GM20000 (cell line): ENCODE measurements around the gene MAL.

Source experiments
- DNase-seq: peaks from one replicate; pipeline ENCODE4 v3.0.0; 2012; ENCODE audit warnings: low spot score
- TF ChIP-seq, protein P1 (sequence below): IDR thresholded peaks from 2 replicates; pipeline ENCODE4 v1.5.1; 2012; ENCODE audit warnings: mild to moderate bottlenecking, control low read depth; ENCODE audit errors: extremely low read depth, missing control alignments

Gene MAL

GRCh38 chr2:95025406-95026319, at the start of gene MAL:
Gene MAL (plus strand): TSS chr2:95025708. CDS start chr2:95025793, 85 bp downstream.
- TF ChIP-seq, protein P1, sequence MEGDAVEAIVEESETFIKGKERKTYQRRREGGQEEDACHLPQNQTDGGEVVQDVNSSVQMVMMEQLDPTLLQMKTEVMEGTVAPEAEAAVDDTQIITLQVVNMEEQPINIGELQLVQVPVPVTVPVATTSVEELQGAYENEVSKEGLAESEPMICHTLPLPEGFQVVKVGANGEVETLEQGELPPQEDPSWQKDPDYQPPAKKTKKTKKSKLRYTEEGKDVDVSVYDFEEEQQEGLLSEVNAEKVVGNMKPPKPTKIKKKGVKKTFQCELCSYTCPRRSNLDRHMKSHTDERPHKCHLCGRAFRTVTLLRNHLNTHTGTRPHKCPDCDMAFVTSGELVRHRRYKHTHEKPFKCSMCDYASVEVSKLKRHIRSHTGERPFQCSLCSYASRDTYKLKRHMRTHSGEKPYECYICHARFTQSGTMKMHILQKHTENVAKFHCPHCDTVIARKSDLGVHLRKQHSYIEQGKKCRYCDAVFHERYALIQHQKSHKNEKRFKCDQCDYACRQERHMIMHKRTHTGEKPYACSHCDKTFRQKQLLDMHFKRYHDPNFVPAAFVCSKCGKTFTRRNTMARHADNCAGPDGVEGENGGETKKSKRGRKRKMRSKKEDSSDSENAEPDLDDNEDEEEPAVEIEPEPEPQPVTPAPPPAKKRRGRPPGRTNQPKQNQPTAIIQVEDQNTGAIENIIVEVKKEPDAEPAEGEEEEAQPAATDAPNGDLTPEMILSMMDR = no peak
- DNase-seq = peak; percentile 77

DNA sequence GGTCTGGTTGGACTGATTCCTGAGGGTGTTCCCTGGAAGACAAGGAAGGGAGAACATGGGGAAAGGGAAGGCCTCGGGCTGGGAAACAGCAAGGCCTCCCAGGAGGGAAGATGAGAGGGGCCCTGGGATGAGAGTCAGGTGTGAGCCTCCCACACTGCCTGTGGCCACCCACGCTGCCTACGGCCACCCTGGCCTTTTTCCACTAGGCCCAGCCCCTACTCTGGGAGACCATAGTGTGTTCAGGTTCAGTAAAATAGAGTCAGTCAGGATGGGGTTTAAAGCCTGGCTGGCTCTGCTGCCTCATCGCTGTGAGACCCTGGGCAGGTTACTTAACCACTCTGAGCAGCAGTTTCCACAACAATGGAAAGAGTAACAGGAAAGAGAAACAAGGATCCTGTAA, 47.7 kb upstream of the MAL start:
- no peak for DNase-seq
- TF ChIP-seq, protein P1 = no peak

GRCh38 chr2:94978917-94979316, 46.6 kb upstream of the MAL start:
- no peak for DNase-seq
- TF ChIP-seq, protein P1 = no peak

- TF ChIP-seq, protein P1 = no peak
- DNase-seq = no peak
These were observed 45.8 kb upstream of the MAL start for GRCh38 chr2:94979406-94980375.

DNA sequence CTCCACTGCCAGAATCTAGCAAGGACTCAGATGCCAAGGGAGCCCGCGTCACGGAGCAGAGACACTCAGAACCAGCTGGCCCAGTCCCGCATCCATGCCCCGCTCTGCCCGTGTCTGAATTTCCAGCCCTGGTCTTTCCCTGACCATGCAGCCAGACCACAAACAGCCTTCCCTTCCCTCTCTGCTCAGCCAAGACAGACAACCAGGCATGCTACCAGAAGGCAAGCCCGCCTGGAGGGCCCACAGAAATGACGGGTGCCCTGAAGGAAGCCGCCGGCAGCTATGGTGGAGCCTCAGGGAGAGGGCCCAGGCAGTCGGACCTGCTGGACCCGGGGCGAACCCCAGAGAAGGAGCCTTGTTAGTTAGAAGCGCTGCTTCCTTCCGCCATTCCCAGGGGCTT, 45.1 kb upstream of the MAL start:
- TF ChIP-seq, protein P1 = no peak
- DNase-seq = no peak

GRCh38 chr2:94982156-94982555, 43.4 kb upstream of the MAL start:
- TF ChIP-seq, protein P1 = no peak
- DNase-seq = no peak
